Measurements from ENCODE around the gene ECT2L.

ECT2L gene

GRCh38 chr6:138795809-138796603, at the start of gene ECT2L:
TSS of gene ECT2L (plus strand) at chr6:138796087. CDS start at chr6:138813275, 17,188 bp downstream.
- Histone ChIP-seq H3K27ac (ENCODE audit: low read depth, low read length) (peak within 1 kb of the TSS; percentile 75), H3K4me1 (ENCODE audit: insufficient read depth, low read length) (peaks cover 9% of the 10 kb centered on the region), H3K27me3 (ENCODE audit: control insufficient read depth in 1 of 2, insufficient read depth in 2 of 2, low read length in 2 of 2) (no peaks in the 10 kb centered on the region), H3K4me3 (ENCODE audit: low read depth in 1 of 2, low read length in 2 of 2) (peak within 1 kb of the TSS; percentile 33 to 63), H3K36me3 (ENCODE audit: insufficient read depth, low read length) (peaks cover 18% of the 10 kb centered on the region), H3K9ac (ENCODE audit: low read length) (peak within 1 kb of the TSS; percentile 74), H3K9me3 (ENCODE audit: low read length) (no peaks in the 10 kb centered on the region)

- Histone ChIP-seq H3K36me3 (ENCODE audit: insufficient read depth, low read length) (no peaks in the 10 kb centered on the region), H3K9me3 (ENCODE audit: low read length) (no peaks in the 10 kb centered on the region), H3K4me1 (ENCODE audit: insufficient read depth, low read length) (no peaks in the 10 kb centered on the region), H3K9ac (ENCODE audit: low read length) (no peak overlapping the region), H3K27ac (ENCODE audit: low read depth, low read length) (no peak overlapping the region), H3K4me3 (ENCODE audit: low read depth in 1 of 2, low read length in 2 of 2) (no peak overlapping the region), H3K27me3 (ENCODE audit: control insufficient read depth in 1 of 2, insufficient read depth in 2 of 2, low read length in 2 of 2) (no peaks in the 10 kb centered on the region)
Measured at GRCh38 chr6:138752017-138752416, 43.9 kb upstream of the ECT2L start.

GRCh38 chr6:138757136-138757535, 38.8 kb upstream of the ECT2L start:
- no peaks in the 10 kb centered on the region for H3K4me1 ChIP-seq (ENCODE audit: insufficient read depth, low read length)
- no peaks in the 10 kb centered on the region for H3K9me3 ChIP-seq (ENCODE audit: low read length)
- no peaks in the 10 kb centered on the region for H3K36me3 ChIP-seq (ENCODE audit: insufficient read depth, low read length)
- no peak overlapping the region for H3K4me3 ChIP-seq (ENCODE audit: low read depth in 1 of 2, low read length in 2 of 2)
- no peak overlapping the region for H3K27ac ChIP-seq (ENCODE audit: low read depth, low read length)
- no peaks in the 10 kb centered on the region for H3K27me3 ChIP-seq (ENCODE audit: control insufficient read depth in 1 of 2, insufficient read depth in 2 of 2, low read length in 2 of 2)
- no peak overlapping the region for H3K9ac ChIP-seq (ENCODE audit: low read length)

GRCh38 chr6:138765896-138766655, 29.8 kb upstream of the ECT2L start:
- Histone ChIP-seq H3K27ac (ENCODE audit: low read depth, low read length) (no peak overlapping the region), H3K36me3 (ENCODE audit: insufficient read depth, low read length) (no peaks in the 10 kb centered on the region), H3K27me3 (ENCODE audit: control insufficient read depth in 1 of 2, insufficient read depth in 2 of 2, low read length in 2 of 2) (no peaks in the 10 kb centered on the region), H3K9ac (ENCODE audit: low read length) (no peak overlapping the region), H3K4me1 (ENCODE audit: insufficient read depth, low read length) (no peaks in the 10 kb centered on the region), H3K4me3 (ENCODE audit: low read depth in 1 of 2, low read length in 2 of 2) (no peak overlapping the region), H3K9me3 (ENCODE audit: low read length) (no peaks in the 10 kb centered on the region)

- Histone ChIP-seq H3K4me1 (ENCODE audit: insufficient read depth, low read length) (peaks cover 8% of the 10 kb centered on the region), H3K9ac (ENCODE audit: low read length) (no peak overlapping the region), H3K9me3 (ENCODE audit: low read length) (no peaks in the 10 kb centered on the region), H3K36me3 (ENCODE audit: insufficient read depth, low read length) (no peaks in the 10 kb centered on the region), H3K4me3 (ENCODE audit: low read depth in 1 of 2, low read length in 2 of 2) (no peak overlapping the region), H3K27me3 (ENCODE audit: control insufficient read depth in 1 of 2, insufficient read depth in 2 of 2, low read length in 2 of 2) (no peaks in the 10 kb centered on the region), H3K27ac (ENCODE audit: low read depth, low read length) (no peak overlapping the region)
Measured at GRCh38 chr6:138769102-138769676, 26.7 kb upstream of the ECT2L start.

GRCh38 chr6:138772596-138773176, 23.2 kb upstream of the ECT2L start:
- Histone ChIP-seq H3K4me1 (ENCODE audit: insufficient read depth, low read length) (peaks cover 14% of the 10 kb centered on the region), H3K27me3 (ENCODE audit: control insufficient read depth in 1 of 2, insufficient read depth in 2 of 2, low read length in 2 of 2) (no peaks in the 10 kb centered on the region), H3K9me3 (ENCODE audit: low read length) (no peaks in the 10 kb centered on the region), H3K36me3 (ENCODE audit: insufficient read depth, low read length) (no peaks in the 10 kb centered on the region), H3K9ac (ENCODE audit: low read length) (peak overlapping the region; percentile 79), H3K4me3 (ENCODE audit: low read depth in 1 of 2, low read length in 2 of 2) (peak overlapping the region; percentile 89 to 97), H3K27ac (ENCODE audit: low read depth, low read length) (peak overlapping the region; percentile 94)

GRCh38 chr6:138773177-138774091, 22.5 kb upstream of the ECT2L start, which contains the start of gene CCDC28A:
TSS of gene CCDC28A (plus strand) at chr6:138773769. CDS start at chr6:138776121, 2,352 bp downstream.
- Histone ChIP-seq H3K4me1 (ENCODE audit: insufficient read depth, low read length) (peaks cover 14% of the 10 kb centered on the region), H3K27me3 (ENCODE audit: control insufficient read depth in 1 of 2, insufficient read depth in 2 of 2, low read length in 2 of 2) (no peaks in the 10 kb centered on the region), H3K9me3 (ENCODE audit: low read length) (no peaks in the 10 kb centered on the region), H3K9ac (ENCODE audit: low read length) (peak within 1 kb of the TSS; percentile 79), H3K4me3 (ENCODE audit: low read depth in 1 of 2, low read length in 2 of 2) (peak within 1 kb of the TSS; percentile 89 to 97), H3K36me3 (ENCODE audit: insufficient read depth, low read length) (peaks cover 5% of the 10 kb centered on the region), H3K27ac (ENCODE audit: low read depth, low read length) (peak within 1 kb of the TSS; percentile 94)

- Histone ChIP-seq H3K9ac (ENCODE audit: low read length) (peak overlapping the region; percentile 79), H3K36me3 (ENCODE audit: insufficient read depth, low read length) (peaks cover 5% of the 10 kb centered on the region), H3K9me3 (ENCODE audit: low read length) (no peaks in the 10 kb centered on the region), H3K27me3 (ENCODE audit: control insufficient read depth in 1 of 2, insufficient read depth in 2 of 2, low read length in 2 of 2) (no peaks in the 10 kb centered on the region), H3K4me1 (ENCODE audit: insufficient read depth, low read length) (peaks cover 14% of the 10 kb centered on the region), H3K4me3 (ENCODE audit: low read depth in 1 of 2, low read length in 2 of 2) (peak overlapping the region; percentile 89 to 97), H3K27ac (ENCODE audit: low read depth, low read length) (peak overlapping the region; percentile 94)
Measured at GRCh38 chr6:138774370-138774769, 21.5 kb upstream of the ECT2L start.

- H3K9me3 ChIP-seq (ENCODE audit: low read length), result no peaks in the 10 kb centered on the region
- peaks cover 14% of the 10 kb centered on the region for H3K36me3 ChIP-seq (ENCODE audit: insufficient read depth, low read length)
- no peak overlapping the region for H3K4me3 ChIP-seq (ENCODE audit: low read depth in 1 of 2, low read length in 2 of 2)
Measured at GRCh38 chr6:138776659-138777058, 19.2 kb upstream of the ECT2L start.

GRCh38 chr6:138778331-138778730, 17.6 kb upstream of the ECT2L start:
- Histone ChIP-seq H3K27me3 (ENCODE audit: control insufficient read depth in 1 of 2, insufficient read depth in 2 of 2, low read length in 2 of 2) (no peaks in the 10 kb centered on the region), H3K9ac (ENCODE audit: low read length) (no peak overlapping the region), H3K4me3 (ENCODE audit: low read depth in 1 of 2, low read length in 2 of 2) (no peak overlapping the region), H3K27ac (ENCODE audit: low read depth, low read length) (no peak overlapping the region), H3K9me3 (ENCODE audit: low read length) (no peaks in the 10 kb centered on the region), H3K36me3 (ENCODE audit: insufficient read depth, low read length) (peaks cover 24% of the 10 kb centered on the region), H3K4me1 (ENCODE audit: insufficient read depth, low read length) (peaks cover 7% of the 10 kb centered on the region)

More at GRCh38 chr6:138776659-138777058, 19.2 kb upstream of the ECT2L start:
- H3K27me3 ChIP-seq (ENCODE audit: control insufficient read depth in 1 of 2, insufficient read depth in 2 of 2, low read length in 2 of 2), result no peaks in the 10 kb centered on the region
- peaks cover 14% of the 10 kb centered on the region for H3K4me1 ChIP-seq (ENCODE audit: insufficient read depth, low read length)
- H3K9ac ChIP-seq (ENCODE audit: low read length), result no peak overlapping the region
- H3K27ac ChIP-seq (ENCODE audit: low read depth, low read length), result no peak overlapping the region

Measured in muscle layer of colon (tissue), 2 donors.